ENCODE measurements around the gene GASK1A. TPM values are rescaled to one million over a fixed set of nuclear protein-coding genes. Genes with fewer than 3 reads are reported as not detected.
A peak's percentile ranks its signal among the peaks of the same experiment; 100 is the strongest.

Gene GASK1A
- total RNA-seq, 1 donor from 2014 or later = 2.1 TPM

DNA sequence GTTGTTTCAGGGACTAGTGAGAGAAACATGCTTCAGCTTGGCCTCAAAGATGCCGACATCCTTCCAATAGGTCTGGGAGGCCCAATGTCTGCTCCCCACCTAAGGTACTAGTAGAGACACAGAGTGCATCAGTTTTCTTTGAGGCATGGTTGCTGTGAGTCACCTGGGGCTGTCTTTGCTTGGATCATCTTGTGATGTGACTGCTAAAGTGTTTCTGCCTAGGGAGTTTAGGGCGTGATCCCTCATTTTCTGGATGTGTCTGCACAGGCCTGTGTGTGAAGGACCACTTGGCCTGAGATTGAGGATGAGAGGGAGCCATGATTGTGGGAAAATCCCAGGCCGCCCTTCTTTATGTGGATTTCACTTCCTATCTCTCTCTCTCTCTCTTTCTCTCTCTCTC, 4.8 kb downstream of the GASK1A start:
- Mint-ChIP-seq H3K9me3 (no peaks in the 10 kb centered on the region), H3K27me3 (ENCODE audit: low read depth) (peaks cover 38% of the 10 kb centered on the region), H3K36me3 (ENCODE audit: low read depth) (no peaks in the 10 kb centered on the region), H3K4me3 (no peak overlapping the region), H3K4me1 (peaks cover 8% of the 10 kb centered on the region), H3K27ac (ENCODE audit: unreplicated experiment) (no peak overlapping the region)
- DNase-seq (ENCODE audit: low read depth, low spot score) = no peak
- TF ChIP-seq, protein P1, sequence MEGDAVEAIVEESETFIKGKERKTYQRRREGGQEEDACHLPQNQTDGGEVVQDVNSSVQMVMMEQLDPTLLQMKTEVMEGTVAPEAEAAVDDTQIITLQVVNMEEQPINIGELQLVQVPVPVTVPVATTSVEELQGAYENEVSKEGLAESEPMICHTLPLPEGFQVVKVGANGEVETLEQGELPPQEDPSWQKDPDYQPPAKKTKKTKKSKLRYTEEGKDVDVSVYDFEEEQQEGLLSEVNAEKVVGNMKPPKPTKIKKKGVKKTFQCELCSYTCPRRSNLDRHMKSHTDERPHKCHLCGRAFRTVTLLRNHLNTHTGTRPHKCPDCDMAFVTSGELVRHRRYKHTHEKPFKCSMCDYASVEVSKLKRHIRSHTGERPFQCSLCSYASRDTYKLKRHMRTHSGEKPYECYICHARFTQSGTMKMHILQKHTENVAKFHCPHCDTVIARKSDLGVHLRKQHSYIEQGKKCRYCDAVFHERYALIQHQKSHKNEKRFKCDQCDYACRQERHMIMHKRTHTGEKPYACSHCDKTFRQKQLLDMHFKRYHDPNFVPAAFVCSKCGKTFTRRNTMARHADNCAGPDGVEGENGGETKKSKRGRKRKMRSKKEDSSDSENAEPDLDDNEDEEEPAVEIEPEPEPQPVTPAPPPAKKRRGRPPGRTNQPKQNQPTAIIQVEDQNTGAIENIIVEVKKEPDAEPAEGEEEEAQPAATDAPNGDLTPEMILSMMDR (conservative IDR thresholded peaks at IDR 0.05) = no peak

DNA sequence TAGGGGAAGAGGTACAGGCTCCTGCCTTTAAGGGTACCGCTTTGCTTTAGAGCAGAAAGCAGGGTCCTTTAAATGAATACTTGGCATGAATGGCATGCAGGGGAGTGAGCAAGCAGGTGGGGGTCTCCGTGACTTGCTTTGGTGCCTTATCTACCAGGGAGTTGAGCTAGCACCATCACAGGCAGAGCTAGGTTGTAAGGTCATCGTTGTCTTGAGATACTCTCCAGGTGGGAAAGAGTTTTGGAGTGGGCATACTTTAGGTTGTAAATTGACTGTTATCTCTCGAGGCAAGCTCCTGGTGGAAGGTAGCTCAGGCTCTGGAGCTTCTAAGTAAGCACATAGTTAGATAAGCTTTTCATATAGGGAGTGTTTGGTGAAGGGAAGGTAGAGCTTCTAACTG, 5.6 kb downstream of the GASK1A start:
- H3K36me3 Mint-ChIP-seq (ENCODE audit: low read depth) = no peaks in the 10 kb centered on the region
- H3K9me3 Mint-ChIP-seq = no peaks in the 10 kb centered on the region
- H3K4me1 Mint-ChIP-seq = peaks cover 4% of the 10 kb centered on the region
- TF ChIP-seq, protein P1 (conservative IDR thresholded peaks at IDR 0.05) = no peak
- peaks cover 30% of the 10 kb centered on the region for H3K27me3 Mint-ChIP-seq (ENCODE audit: low read depth)
- no peak overlapping the region for H3K27ac Mint-ChIP-seq (ENCODE audit: unreplicated experiment)
- DNase-seq (ENCODE audit: low read depth, low spot score) = no peak
- no peak overlapping the region for H3K4me3 Mint-ChIP-seq

DNA sequence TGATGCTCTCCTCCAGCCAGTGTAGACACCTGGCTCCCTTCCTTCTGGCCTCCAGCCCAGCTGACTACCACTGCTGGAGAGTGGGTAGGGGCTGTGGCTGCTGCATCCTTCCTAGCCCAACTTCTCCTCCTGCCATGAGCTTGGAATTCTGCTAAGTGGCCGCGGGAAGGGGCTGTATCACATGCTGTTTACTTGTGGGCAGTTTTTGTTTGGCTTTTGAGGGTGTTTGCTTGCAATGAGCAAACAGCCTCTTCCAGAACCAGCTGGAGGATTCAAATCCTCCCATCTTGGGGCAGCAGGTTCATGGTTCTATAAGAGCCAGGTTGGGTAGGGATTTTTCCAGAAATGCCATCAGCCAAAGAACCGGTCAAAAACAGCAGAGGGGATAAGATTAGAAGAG, 9.0 kb downstream of the GASK1A start:
- Mint-ChIP-seq H3K27ac (ENCODE audit: unreplicated experiment) (no peak overlapping the region), H3K4me3 (no peak overlapping the region), H3K4me1 (peaks cover 27% of the 10 kb centered on the region), H3K36me3 (ENCODE audit: low read depth) (no peaks in the 10 kb centered on the region), H3K9me3 (no peaks in the 10 kb centered on the region), H3K27me3 (ENCODE audit: low read depth) (peaks cover 4% of the 10 kb centered on the region)
- DNase-seq (ENCODE audit: low read depth, low spot score) = no peak
- TF ChIP-seq, protein P1 (conservative IDR thresholded peaks at IDR 0.05) = no peak

DNA sequence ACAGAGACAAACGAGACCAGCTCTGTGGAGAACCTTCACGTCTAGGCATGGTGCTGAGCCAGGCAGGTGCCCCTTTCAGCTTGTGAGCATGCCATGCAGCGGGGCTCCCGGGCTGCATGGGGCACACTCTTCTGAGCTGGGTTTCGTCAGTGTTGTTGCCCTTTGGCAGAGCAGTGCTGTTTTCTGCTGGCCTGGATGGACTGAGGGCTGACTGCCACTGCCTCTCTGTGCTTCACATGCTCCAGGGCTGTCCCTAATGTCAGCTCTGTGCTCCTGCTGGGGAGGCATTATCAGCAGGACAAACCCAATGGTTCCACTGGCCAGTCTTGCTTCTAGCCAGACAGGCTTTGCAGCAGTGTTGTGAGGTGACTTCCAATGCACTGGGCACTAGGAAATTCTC, 9.5 kb downstream of the GASK1A start:
- H3K4me1 Mint-ChIP-seq = peaks cover 27% of the 10 kb centered on the region
- DNase-seq (ENCODE audit: low read depth, low spot score) = no peak

DNA sequence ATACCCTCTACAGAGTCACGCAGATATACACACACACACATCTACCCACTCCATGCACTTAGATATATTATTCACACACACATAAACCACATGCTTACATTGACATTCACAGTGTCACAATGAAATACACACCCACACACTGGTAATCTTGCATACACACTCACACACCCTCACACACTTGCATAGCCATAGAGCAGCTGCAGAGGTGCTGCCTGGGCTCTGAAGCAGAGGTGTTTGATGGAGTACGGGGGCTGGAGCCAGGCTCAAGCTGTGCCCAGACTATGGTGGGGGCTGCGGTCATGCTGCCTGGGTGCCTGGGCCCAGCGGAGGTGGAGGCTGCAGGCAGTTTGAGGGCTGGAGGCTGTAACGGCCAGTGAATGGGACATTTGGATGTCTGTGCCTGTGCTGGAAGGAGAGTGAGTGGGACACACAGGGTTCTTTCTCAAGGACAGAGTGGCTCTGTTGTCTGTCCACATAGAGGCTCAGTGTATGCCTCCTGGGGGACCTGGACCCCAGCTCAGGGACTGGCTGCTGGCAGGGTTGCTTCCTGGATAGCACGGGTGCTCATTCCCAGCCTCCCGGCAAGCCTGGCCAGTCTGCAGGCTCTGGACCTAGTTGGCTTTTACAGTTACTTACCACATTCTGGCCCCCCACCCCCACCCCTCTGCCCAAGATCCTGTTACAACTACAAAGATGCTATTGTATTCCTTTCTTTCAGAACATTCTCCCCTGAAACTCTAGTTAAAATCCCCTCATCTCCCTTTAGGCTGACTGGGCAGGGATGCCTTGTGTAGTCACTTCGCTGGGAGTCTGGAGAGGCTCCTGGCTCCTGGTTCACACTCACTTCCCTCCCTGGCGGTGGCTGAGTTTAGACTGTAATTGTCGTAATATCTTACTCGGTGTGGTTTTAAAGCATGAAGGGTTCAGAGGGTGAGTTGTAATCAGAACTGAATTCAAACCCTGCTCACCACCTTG, 12.5 kb downstream of the GASK1A start:
- Mint-ChIP-seq H3K27me3 (ENCODE audit: low read depth) (no peaks in the 10 kb centered on the region), H3K4me1 (peaks cover 34% of the 10 kb centered on the region), H3K4me3 (no peak overlapping the region), H3K9me3 (no peaks in the 10 kb centered on the region), H3K27ac (ENCODE audit: unreplicated experiment) (peak overlapping the region; percentile 74), H3K36me3 (ENCODE audit: low read depth) (no peaks in the 10 kb centered on the region)
- peak; percentile 22 for DNase-seq (ENCODE audit: low read depth, low spot score)
- TF ChIP-seq, protein P1 (conservative IDR thresholded peaks at IDR 0.05) = no peak

More for the DNA sequence above, 9.5 kb downstream of the GASK1A start:
- TF ChIP-seq, protein P1 (conservative IDR thresholded peaks at IDR 0.05) = no peak
- no peaks in the 10 kb centered on the region for H3K9me3 Mint-ChIP-seq
- no peak overlapping the region for H3K27ac Mint-ChIP-seq (ENCODE audit: unreplicated experiment)
- no peak overlapping the region for H3K4me3 Mint-ChIP-seq
- no peaks in the 10 kb centered on the region for H3K36me3 Mint-ChIP-seq (ENCODE audit: low read depth)
- H3K27me3 Mint-ChIP-seq (ENCODE audit: low read depth) = peaks cover 3% of the 10 kb centered on the region

Data from neural crest cell (in vitro differentiated cells).